HG02852 (cell line): ENCODE data around the gene LRP2.
"Not testable (repeated sequence)": the region's sequence is repeated elsewhere in the genome, so short reads cannot be mapped to it uniquely, and the experiment has no call there.

Source experiments
- ATAC-seq: cut with Tn5 transposase; IDR thresholded peaks from one replicate; pipeline ENCODE4 v1.9.1; 2021; ENCODE audit warnings: mild to moderate bottlenecking, moderate library complexity; ENCODE audit not compliant: unreplicated experiment

LRP2 gene

GRCh38 chr2:169178804-169179390, 183.4 kb downstream of the LRP2 start:
- ATAC-seq: no peak

GRCh38 chr2:169178364-169178763, 184.0 kb downstream of the LRP2 start:
- no peak for ATAC-seq

DNA sequence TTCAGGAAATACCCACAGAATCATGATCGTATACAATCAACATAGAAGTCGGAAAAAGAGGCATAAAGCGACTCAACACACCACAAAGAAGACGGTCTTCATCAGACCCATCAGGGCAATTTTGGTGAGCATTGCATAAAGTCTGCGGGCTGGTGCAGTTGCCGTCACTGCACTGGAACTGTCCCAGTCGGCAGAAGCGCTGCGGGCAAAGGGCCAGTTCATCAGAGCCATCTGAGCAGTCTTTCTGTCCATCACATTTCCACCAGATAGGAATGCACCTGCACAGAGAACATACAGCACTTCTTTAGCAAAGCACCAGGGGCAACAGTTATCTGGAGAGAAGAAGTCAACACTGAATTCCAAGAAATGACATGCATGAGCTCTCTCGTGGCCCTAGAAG, 187.2 kb downstream of the LRP2 start:
- ATAC-seq: no peak

DNA sequence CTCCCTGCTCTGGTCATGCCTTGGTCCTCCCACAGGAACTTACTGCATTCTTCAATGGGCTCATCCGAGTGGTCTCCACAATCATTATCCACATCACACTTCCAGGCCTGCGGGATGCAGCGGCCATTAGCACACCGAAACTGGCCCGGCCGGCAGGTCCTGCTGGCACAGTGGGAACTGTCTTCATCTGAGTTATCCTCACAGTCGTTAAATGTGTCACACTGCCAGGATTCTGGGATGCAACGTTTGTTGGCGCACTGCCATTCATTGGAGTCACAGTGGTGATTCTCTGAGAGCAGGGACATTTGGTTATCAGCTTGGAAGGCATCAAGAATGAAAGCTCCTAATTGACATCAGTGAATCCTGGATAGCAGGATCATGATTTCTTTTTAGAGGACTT, 188.5 kb downstream of the LRP2 start:
- ATAC-seq: no peak

DNA sequence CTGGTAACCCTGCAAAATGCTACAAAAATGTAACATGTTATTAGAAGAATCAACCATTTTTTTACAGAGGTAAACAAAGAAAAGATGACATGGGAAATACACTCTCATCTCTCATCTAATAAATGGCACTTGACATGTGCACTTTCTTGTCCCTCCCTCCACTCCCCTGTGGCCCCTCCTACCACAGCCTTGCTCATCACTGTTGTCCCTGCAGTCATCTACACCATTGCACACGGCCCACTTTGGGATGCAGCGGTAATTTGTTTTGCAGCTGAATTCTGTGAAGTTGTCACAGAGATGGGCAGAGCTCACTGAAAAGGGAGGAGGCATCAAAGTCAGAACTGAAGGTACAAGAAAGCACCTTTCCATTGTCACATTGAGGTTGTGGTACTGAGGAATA, 189.4 kb downstream of the LRP2 start:
- ATAC-seq: no peak

GRCh38 chr2:169172151-169172735, 190.1 kb downstream of the LRP2 start:
- no peak for ATAC-seq

GRCh38 chr2:169165791-169166190, 196.5 kb downstream of the LRP2 start:
- no peak for ATAC-seq

- ATAC-seq: no peak
Observed at GRCh38 chr2:169164311-169164710, 198.0 kb downstream of the LRP2 start.

DNA sequence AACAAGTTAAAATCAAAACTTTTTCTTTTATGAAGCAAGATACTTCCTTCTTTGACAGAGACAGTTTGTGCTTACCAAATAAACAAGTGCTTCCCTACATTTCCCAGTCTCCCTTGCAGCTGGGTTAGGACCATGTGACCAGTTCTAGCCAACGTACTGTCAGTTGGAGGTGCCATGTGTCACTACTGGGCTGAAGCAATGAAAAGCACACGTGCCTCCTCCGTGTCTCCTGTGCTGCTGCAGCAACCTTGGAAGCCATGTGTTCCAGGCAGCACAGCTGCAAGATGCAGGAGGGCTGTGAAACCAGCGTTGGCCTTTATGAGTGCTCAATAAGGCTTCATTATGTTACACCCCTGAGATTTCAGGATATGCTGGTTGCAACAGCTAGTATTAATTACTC, 199.7 kb downstream of the LRP2 start:
- ATAC-seq: no peak

DNA sequence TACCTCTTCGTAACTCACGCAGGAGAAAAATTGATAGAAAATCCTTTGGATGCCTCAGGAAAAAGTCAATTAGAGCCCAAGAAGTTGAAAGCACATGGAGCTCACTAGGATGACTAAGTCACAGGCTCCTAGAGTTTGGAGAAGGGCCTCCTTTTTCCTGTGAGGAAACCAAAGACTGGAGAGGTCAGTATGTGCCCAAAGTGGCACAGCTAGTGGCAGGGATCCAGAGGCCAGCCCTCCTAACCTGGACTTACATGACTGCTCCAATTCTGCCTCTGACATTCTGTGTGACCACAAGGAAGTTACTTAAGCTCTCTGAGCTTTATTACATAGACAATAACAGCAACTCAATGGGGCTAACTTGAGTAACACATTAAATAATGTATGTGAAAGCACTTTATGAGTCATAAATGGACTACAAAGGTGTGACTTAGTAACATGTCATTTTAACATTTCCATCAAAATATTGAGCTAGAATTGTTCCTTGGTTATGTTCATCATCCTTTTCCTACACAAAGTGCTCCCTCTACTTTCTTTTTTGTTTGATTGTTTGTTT, 201.3 kb downstream of the LRP2 start:
- no peak for ATAC-seq

- ATAC-seq: no peak
Observed at GRCh38 chr2:169159686-169160085, 202.6 kb downstream of the LRP2 start.

DNA sequence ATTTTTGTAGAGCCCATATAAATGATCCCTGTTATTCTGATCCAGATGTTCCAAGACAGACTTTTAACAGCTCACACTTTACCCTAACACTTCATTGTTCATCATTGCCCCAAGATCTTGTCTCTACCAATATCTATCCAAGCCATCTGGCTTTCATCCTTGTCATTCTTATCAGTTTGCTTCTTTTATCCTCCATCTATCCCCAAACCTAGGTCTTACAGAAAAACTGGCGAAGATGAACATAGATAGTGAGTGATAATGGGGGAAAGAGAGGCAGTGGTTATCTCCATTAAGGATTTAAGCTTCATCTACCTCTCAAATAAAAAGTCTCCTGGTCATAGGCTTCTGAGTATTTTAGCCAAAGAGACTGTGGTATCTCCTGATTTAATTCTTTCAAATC, 203.5 kb downstream of the LRP2 start:
- no peak for ATAC-seq

GRCh38 chr2:169146220-169146619, 216.1 kb downstream of the LRP2 start:
- no peak for ATAC-seq

DNA sequence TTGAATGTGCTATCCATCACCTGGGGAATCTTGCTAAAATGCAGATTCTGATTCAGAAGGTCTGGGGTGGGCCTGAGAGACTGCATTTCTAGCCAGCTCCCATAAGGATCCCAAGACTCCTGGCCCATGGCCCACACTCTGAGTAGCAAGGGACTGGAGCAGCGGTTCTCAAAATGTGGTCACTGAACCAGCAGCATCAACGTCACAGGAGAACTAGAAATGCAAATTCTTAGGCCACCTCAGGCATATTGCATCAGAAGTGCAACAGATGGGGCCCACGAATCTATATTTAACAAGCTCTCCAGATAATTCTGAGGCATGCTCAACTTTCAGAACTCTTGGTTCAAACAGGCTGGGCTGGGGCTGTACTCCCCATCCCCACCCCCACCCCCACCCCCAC, 218.3 kb downstream of the LRP2 start:
- ATAC-seq: no peak

GRCh38 chr2:169141713-169142352, 220.5 kb downstream of the LRP2 start:
- peak; percentile 83 for ATAC-seq

- ATAC-seq: no peak
Observed at GRCh38 chr2:169139993-169140767, 222.2 kb downstream of the LRP2 start.

DNA sequence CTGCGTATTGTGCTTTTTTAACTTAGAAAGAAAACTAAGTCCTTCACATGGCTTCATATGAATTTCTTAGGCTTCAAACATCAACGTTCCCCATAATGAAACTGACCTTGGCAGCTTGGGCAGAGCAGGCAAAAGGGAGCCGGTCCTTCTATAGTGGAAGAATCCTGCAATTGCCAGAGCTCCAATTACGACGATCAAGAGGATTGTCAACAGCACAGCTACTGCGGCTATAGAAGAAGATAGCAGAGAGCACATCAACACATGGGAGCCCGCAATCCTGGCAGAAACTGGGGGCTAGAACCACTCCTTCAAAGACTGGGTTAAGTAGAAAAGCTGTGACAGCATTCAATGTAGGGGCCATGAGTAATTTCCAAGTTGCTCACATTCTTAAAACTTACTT, 223.2 kb downstream of the LRP2 start:
- ATAC-seq: no peak

DNA sequence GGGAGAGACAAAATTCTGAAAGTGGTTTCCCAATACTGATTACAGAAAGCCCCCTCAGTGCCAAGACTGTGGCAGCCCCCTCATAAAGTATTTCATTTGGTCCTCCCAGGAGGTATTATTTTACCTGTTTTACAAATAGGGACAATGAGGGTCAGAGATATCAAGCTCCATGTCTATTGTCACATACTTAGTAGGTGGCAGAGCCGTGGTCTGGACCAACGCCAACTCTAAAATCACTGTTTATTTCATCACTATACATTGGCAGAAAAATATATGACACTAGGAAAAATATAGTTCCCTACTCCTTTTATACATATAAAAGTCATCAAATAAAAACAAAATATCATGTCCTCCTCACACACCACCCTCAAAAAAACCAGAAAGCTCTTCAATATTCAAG, 224.4 kb downstream of the LRP2 start:
- no peak for ATAC-seq

DNA sequence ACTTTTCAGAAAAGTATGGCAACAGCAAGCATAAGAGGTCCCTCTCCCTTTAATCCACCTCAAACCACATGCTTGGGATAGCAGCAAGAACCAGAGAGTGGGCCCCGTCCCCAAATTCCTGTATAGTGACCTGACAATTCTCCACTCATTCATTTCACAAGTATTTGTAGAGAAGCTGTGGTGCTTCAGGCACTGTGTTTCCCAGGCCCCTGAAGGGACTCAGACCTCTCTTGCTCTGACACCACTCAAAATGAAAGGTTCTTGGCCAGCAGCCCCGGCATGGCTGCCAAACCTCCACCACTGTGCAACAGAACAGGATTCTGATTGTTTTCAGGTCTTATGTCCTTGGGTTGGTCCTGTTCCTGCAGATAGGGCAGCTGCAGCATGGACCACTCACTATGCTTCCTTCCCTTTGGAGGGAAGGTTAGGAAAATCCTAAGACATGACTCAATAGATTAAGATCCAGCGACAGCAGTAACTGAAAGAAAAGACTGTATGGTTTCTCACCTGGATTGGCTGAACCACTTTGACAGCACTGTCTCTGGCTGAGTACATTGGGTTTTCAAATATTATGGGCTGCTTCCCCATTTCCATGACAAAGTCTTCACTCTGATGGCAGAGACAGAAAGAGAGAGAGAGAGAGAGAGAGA, 225.3 kb downstream of the LRP2 start:
- no peak for ATAC-seq

DNA sequence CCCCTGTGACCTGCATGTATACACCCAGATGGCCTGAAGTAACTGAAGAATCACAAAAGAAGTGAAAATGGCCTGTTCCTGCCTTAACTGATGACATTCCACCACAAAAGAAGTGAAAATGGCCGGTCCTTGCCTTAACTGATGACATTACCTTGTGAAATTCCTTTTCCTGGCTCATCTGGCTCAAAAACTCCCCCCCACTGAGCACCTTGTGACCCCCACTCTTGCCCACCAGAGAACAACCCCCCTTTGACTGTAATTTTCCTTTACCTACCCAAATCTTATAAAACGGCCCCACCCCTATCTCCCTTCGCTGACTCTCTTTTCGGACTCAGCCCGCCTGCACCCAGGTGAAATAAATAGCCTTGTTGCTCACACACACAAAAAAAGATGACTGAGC, 225.9 kb downstream of the LRP2 start:
- not testable (repeated sequence) for ATAC-seq

GRCh38 chr2:169134272-169134671, 228.1 kb downstream of the LRP2 start:
- not testable (repeated sequence) for ATAC-seq
